NCI-H1436 treated with DMSO at 0.1 percent for 48 hours (cell line): ENCODE measurements around the gene ASCC2.
A peak's percentile ranks its signal among the peaks of the same experiment; 100 is the strongest.
"Not testable (repeated sequence)": the region's sequence is repeated elsewhere in the genome, so short reads cannot be mapped to it uniquely, and the experiment has no call there.

Source experiments
- DNase-seq: peaks from one replicate; lab custom pipeline; 2025; lab: John Stamatoyannopoulos, UW

The ASCC2 gene, protein sequence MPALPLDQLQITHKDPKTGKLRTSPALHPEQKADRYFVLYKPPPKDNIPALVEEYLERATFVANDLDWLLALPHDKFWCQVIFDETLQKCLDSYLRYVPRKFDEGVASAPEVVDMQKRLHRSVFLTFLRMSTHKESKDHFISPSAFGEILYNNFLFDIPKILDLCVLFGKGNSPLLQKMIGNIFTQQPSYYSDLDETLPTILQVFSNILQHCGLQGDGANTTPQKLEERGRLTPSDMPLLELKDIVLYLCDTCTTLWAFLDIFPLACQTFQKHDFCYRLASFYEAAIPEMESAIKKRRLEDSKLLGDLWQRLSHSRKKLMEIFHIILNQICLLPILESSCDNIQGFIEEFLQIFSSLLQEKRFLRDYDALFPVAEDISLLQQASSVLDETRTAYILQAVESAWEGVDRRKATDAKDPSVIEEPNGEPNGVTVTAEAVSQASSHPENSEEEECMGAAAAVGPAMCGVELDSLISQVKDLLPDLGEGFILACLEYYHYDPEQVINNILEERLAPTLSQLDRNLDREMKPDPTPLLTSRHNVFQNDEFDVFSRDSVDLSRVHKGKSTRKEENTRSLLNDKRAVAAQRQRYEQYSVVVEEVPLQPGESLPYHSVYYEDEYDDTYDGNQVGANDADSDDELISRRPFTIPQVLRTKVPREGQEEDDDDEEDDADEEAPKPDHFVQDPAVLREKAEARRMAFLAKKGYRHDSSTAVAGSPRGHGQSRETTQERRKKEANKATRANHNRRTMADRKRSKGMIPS

DNA sequence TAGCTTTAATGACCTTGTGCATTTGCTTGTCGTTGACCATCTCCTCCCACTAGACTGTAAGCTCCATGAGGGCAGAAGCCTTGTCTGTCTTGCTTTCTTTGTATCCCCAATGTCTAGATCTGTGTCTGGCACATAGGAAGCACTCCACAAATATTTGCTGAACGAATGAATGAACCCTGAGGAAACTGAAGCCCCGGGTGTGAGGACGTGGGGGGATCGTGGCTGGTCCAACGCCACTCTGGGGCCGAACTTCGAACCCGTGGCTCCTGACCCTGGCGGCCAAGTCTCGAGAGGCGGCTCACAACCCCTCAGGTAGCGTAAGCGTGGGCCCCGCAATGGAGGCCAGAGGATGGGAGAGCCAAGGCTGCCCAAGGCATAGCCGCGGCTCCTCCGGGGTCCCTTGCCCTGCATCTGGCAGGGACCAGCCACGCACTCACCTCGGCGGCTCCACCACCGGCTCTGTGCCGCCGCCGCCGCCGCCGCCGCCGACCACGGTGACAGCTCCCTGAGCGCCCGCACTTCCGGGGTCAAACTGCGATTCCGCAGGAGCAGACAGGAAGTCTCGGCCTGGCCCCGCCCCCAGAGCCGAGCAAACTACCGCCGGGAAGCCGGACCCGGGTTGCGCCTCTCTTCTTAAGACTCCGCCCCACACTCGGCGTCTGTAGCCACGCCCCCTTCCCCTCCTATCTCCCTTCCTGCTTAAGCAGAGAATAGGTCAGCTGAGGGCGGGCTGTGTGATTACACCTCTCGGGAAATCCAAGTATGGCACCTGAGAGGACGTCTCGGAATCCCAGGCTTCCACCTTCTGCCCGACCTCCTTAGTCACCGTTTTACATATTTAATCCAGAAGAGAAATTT, at the start of gene ASCC2:
TSS of gene ASCC2 (minus strand) at position 534 of the 858 bp plus-strand sequence. CDS start 5,949 bp downstream, outside the sequence.
- peak; percentile 89 for DNase-seq

GRCh38 chr22:29887358-29887757, 49.3 kb upstream of the ASCC2 start:
- DNase-seq = no peak

DNA sequence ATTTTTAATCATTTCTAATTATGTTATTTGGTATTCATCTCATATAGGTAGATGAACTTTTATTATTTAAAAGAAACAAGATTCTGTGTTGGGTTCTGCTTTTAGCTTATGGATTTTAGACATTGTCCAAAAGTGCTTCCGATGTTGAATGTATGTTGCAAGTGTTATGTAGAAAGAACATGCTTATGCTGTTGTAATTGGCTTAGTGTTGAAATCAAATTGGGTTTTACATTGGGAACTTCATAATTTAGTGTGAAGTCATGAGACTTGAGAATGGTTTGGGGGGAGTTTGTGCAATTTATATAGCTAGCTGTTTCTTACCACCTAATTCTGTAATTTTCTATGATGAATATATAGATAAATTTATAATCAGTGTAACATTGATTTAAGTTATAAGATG, 48.5 kb upstream of the ASCC2 start:
- DNase-seq = no peak

- DNase-seq = no peak
These were observed 47.5 kb upstream of the ASCC2 start for GRCh38 chr22:29885610-29886009.

DNA sequence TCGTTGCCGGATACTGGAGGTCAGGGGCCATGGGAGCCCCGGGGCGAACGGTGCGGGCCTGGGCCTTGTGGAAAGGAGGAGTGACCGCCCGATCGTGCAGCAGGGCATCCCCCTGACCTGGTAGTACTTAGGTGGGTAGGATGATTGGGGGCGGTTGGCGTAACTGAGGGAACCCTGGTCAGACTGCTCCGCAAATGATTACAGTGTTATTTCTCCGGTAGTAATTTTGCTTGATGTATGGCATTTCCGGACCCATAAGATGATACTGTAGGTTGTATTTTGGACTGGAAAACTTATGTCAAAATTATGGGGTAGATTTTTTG, 45.7 kb upstream of the ASCC2 start:
- no peak for DNase-seq

GRCh38 chr22:29883045-29883774, 45.1 kb upstream of the ASCC2 start, which contains the start of gene MTMR3:
Gene MTMR3, plus strand, starts transcription at chr22:29883174. Its CDS starts 87,886 bp downstream, at chr22:29971060.
- no peak for DNase-seq

DNA sequence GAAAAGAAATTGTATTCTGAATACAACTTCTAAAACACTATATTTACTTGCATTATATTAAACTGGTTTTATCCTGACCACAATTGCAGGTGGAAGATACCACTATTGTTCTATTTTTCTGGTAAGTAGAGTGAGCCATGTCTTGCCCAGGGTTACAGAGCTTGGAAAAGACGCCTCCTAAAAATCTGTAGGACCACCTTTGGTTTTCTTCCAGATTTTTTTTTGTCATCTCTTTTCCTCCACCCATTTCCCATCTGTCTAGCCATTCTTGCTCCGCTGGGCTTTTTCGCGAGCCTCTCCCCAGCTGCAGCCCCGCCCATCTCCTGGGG, 44.6 kb upstream of the ASCC2 start:
- no peak for DNase-seq

- DNase-seq = no peak
These were observed 41.7 kb upstream of the ASCC2 start for GRCh38 chr22:29879753-29880152.

GRCh38 chr22:29877620-29878019, 39.5 kb upstream of the ASCC2 start:
- no peak for DNase-seq

DNA sequence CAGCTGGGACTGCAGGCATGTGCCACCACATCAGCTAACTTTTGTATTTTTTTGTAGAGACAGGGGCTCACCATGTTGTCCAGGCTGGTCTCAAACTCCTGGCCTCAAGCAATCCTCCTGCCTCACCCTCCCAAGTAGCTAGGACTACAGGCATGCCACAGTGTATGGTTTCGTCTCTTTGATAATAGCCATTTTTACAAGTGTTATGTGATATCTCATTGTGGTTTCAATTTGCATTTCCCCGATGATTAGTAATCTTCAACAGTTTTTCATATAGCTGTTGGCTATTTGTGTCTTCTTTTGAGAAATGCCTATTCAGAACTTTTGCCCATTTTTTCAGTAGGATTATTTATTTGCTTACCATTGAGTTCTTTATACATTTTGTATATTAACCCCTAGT, 35.9 kb upstream of the ASCC2 start:
- no peak for DNase-seq

DNA sequence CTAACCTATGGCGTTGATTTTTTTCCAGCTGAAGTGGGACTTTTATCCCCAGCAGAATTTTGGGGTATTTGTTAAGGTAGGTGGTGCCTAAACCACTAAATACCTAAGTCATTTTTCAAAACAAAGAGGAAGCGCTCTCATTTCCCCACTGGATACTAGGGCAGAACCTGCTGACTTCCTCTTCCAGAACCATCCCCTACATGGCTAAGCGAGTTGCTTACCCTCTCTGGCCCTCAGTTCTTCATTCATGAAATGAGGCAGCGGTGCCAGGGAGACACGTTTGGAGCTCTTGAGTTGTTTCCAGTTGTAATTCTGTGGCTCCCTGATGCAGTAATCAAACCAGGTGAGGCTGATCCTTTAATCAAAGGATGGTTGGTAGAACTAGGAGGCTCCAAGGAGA, 34.9 kb upstream of the ASCC2 start:
- DNase-seq = no peak

DNA sequence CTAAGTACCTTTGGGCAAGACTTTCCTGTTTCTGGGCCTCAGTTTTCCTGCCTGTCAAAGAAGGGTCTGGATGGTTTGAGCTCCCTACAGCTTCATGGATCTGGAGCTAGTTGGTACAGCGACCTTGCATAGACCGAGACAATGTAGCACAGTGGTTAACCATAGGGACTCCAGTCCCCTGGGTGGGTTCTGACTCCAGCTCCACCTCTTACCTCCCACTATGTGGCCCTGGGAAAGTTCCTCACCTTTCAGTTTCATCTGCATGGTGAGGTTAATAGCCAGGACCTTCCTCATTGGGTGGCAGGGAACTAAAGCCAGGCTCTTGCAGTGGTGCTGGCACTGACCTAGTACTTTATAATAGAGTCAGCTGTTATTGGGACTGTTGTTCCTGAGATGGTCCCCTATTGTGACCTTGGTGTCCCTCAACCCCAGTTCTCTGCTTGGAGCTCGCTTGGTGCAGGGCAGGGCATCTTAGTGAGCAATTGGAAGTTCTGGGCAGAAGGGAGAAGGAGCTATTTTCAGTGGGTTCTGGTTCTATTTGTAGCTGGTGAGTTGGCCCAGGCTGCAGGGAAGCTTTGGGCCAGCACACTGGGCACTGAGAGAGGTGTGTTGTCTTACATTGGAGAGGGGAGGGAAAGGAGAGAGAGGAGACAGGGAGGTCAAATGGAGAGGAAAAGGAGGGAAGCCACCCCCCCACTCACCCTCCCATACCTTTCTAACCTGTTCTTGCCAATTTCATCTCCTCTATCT, 34.2 kb upstream of the ASCC2 start:
- DNase-seq = no peak

DNA sequence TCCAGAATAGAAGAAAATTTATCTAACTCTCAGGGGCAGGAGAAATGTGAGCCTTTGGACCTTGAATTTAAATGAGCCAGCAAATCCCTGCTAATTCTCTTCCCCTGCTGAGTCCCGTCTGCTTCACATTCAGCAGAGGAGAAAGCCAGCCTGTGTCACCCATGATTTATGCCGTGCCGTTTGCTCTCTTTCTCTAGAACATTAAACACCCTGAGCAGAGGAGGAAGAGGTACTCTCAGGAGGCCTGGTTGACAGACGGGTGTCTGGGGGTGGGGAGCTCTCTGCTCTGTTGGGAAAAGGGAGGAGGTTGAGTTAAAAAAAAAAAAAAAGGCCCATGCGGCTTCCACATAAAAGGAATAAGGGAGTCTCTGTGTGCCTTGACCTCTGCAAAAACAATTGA, 33.6 kb upstream of the ASCC2 start:
- peak; percentile 48 for DNase-seq

- DNase-seq = no peak
These were observed 32.5 kb upstream of the ASCC2 start for GRCh38 chr22:29870574-29870973.

GRCh38 chr22:29867851-29868250, 29.8 kb upstream of the ASCC2 start:
- no peak for DNase-seq

- no peak for DNase-seq
These were observed 29.2 kb upstream of the ASCC2 start for GRCh38 chr22:29867260-29867659.

GRCh38 chr22:29865572-29865971, 27.5 kb upstream of the ASCC2 start:
- DNase-seq = not testable (repeated sequence)

DNA sequence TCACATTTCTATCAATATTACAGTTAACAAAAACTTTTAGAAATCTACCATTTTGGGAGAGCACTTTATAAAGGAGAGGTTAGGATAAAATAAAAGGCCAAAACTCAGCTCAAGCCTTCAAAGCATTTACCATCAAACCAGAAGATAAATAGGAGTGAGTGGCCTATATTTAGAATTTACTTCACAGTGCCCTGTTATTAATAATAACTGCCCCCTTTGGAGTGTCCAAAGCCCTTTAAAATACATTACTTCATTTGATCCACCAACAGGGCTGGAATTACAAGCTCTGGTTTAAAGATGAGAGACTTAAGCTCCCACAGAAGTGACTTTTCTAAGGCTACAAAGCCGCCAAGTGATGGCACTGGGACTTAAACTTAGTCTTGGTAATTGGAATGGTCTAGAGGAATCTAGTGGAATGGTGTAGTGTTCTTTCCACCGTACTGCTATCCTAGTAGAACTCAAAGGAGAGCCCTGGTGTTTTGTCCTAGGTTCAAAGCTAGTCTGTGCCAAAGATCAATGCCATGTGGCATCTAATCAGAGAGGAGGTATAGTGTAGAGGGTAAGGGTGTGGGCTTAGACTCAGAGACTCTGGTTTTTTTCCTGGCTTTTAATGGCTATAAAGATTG, 23.7 kb upstream of the ASCC2 start:
- DNase-seq = no peak

GRCh38 chr22:29860006-29860766, 22.1 kb upstream of the ASCC2 start:
- DNase-seq = no peak

- DNase-seq = not testable (repeated sequence)
These were observed 21.0 kb upstream of the ASCC2 start for GRCh38 chr22:29859030-29859429.
